Thyroid gland (tissue), 4 donors: Measurements from ENCODE around the gene PHACTR3. TPM values are rescaled to one million over a fixed set of nuclear protein-coding genes. Genes with fewer than 3 reads are reported as not detected.

Experiments
- DNase-seq, 2 donors: peaks; one replicate each; pipeline ENCODE4 v3.0.0-alpha.2; 2019
- H3K27ac ChIP-seq, 3 donors: fragments of 200-600 bp; sonication (generic); 1 replicate in 2 of 3; 2 replicates in 1 of 3; pipeline ENCODE4 v1.5.1; 2016 to 2019; ENCODE audit warnings: mild to moderate bottlenecking in 1 of 3, moderate library complexity in 1 of 3
- H3K27me3 ChIP-seq: fragments of 200-600 bp; sonication (generic); one replicate; pipeline ENCODE4 v1.5.1; 2019
- H3K36me3 ChIP-seq, 2 donors: fragments of 200-600 bp; sonication (generic); one replicate each; pipeline ENCODE4 v1.5.1; 2016 to 2019
- H3K4me1 ChIP-seq, 2 donors: fragments of 200-600 bp; sonication (generic); one replicate each; pipeline ENCODE4 v1.5.1; 2017 to 2019
- H3K4me3 ChIP-seq, 3 donors: fragments of 200-600 bp; sonication (generic); replicated peaks in 1 of 3; 1 replicate in 2 of 3; 2 replicates in 1 of 3; pipeline ENCODE4 v1.5.1; 2016; ENCODE audit warnings: mild to moderate bottlenecking in 1 of 3
- H3K9me3 ChIP-seq: fragments of 200-600 bp; sonication (generic); one replicate; pipeline ENCODE4 v1.5.1; 2017
- CTCF ChIP-seq, 6 experiments: fragments of 200-600 bp in 3 of 6; fragments of 450-650 bp in 3 of 6; sonication (generic) in 3 of 6; IDR thresholded peaks; one replicate each; pipeline ENCODE4 v1.5.1; 2016 to 2019; ENCODE audit warnings: antibody characterized with exemption in 6 of 6, mild to moderate bottlenecking in 2 of 6, inconsistent platforms in 1 of 6, moderate library complexity in 1 of 6
- POLR2A ChIP-seq, 2 donors: fragments of 450-650 bp; IDR thresholded peaks; one replicate each; pipeline ENCODE4 v1.6.1; 2017; ENCODE audit warnings: antibody characterized with exemption in 2 of 2, mild to moderate bottlenecking in 2 of 2, moderate library complexity in 1 of 2
- WGBS, 2 donors: methylation state at CpG; one replicate each; pipeline ENCODE4 v1.1.5; 2017; 5-methylcytosine and 5-hydroxymethylcytosine counted together
- intact Hi-C: fragments of 100-400 bp; cut with DNase I; formaldehyde crosslinking; loops from one replicate; pipeline ENCODE4 v1.15.1; 2023
- total RNA-seq, 4 donors: library from RNA; depleted of rRNA; stranded (reverse); fragments of >200 nt; gene quantifications; one replicate each; pipeline ENCODE4 v1.2.3, GENCODE V29; 2016

Gene PHACTR3
- total RNA-seq, 4 donors from 2014 or later: 2.4 TPM; not detected in 3

- intact Hi-C loops: no loop called here
- peaks cover 16% of the 10 kb centered on the region for H3K27me3 ChIP-seq
- 67 to 81% methylated on average over 4 of the region's 4 CpGs for WGBS, 2 donors
These were observed 2.2 kb downstream of the PHACTR3 start for GRCh38 chr20:59606566-59606965.

GRCh38 chr20:59608396-59608795, 4.1 kb downstream of the PHACTR3 start:
- no peak for DNase-seq
- Histone ChIP-seq H3K9me3 (no peaks in the 10 kb centered on the region), H3K4me1 (peaks cover 0 to 9% of the 10 kb centered on the region in 2 donors), H3K36me3 (no peaks in the 10 kb centered on the region), H3K27me3 (peaks cover 16% of the 10 kb centered on the region), H3K4me3 (no peak overlapping the region), H3K27ac (no peak overlapping the region)
- 78 to 86% methylated on average over 6 of the region's 6 CpGs for WGBS, 2 donors
- TF ChIP-seq CTCF (IDR thresholded peaks at IDR 0.05) (no peak), POLR2A (IDR thresholded peaks at IDR 0.05) (no peak)
- intact Hi-C loops: no loop called here

More at GRCh38 chr20:59606566-59606965, 2.2 kb downstream of the PHACTR3 start:
- no peak for DNase-seq
- H3K9me3 ChIP-seq: no peaks in the 10 kb centered on the region
- H3K27ac ChIP-seq: no peak overlapping the region
- TF ChIP-seq POLR2A (IDR thresholded peaks at IDR 0.05) (no peak), CTCF (IDR thresholded peaks at IDR 0.05) (no peak)
- no peaks in the 10 kb centered on the region for H3K36me3 ChIP-seq
- H3K4me3 ChIP-seq: no peak overlapping the region
- peaks cover 0 to 9% of the 10 kb centered on the region in 2 donors for H3K4me1 ChIP-seq

DNA sequence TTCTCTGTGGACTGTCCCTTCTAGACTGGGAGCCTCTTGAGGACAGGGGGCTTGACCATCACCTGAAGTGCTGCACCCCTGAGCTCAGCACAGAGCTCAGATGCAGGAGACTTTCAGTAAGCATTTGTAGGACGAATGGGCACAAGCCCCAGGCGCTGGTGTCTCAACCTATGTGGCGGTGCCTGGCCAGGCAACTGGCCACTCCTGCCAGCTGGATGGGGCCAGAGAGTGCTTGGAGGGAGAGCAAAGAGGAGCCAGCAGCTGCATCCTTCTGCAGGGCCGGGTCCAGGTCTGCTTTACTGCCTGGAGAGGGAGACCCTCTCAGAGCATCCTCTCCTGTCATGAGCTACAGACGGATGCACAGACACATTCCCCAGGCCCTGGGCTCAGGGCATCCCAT, 4.5 kb downstream of the PHACTR3 start:
- H3K4me3 ChIP-seq: no peak overlapping the region
- no peaks in the 10 kb centered on the region for H3K9me3 ChIP-seq
- 77 to 90% methylated on average over 4 to 5 of the region's 5 CpGs for WGBS, 2 donors
- no peaks in the 10 kb centered on the region for H3K36me3 ChIP-seq
- TF ChIP-seq POLR2A (IDR thresholded peaks at IDR 0.05) (no peak), CTCF (IDR thresholded peaks at IDR 0.05) (no peak)
- no peak for DNase-seq
- intact Hi-C loops: no loop called here
- peaks cover 0 to 9% of the 10 kb centered on the region in 2 donors for H3K4me1 ChIP-seq
- no peak overlapping the region for H3K27ac ChIP-seq
- peaks cover 16% of the 10 kb centered on the region for H3K27me3 ChIP-seq

- Histone ChIP-seq H3K9me3 (no peaks in the 10 kb centered on the region), H3K27me3 (no peaks in the 10 kb centered on the region), H3K4me1 (no peaks in the 10 kb centered on the region), H3K4me3 (no peak overlapping the region), H3K36me3 (no peaks in the 10 kb centered on the region), H3K27ac (no peak overlapping the region)
- TF ChIP-seq POLR2A (IDR thresholded peaks at IDR 0.05) (no peak), CTCF (IDR thresholded peaks at IDR 0.05) (no peak)
- WGBS, 2 donors: 18 to 44% methylated on average over 2 to 4 of the region's 4 CpGs
- DNase-seq: peak; percentile 59 to 64
- intact Hi-C loops: no loop called here
These were observed 6.9 kb downstream of the PHACTR3 start for GRCh38 chr20:59611286-59611685.

DNA sequence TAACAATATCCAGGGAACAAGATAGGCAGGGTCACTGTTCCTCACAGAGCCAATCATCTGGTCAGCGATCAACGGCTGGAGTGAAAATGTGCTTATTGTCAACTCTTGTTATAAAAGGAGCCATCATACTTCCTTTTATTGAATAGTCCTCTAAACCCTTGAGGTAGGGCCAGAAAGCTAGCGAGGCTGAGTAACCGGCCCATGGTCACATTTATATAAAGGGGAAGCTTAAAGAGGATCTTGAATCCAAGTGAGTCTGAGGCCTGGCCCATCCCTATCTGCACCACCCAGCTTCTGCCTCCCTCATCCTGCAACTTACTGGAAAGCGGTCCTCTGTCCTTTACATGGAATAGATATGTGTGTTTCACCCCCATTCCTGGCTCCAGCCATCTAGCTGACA, 9.5 kb downstream of the PHACTR3 start:
- Histone ChIP-seq H3K4me3 (no peak overlapping the region), H3K27ac (no peak overlapping the region), H3K9me3 (no peaks in the 10 kb centered on the region), H3K4me1 (no peaks in the 10 kb centered on the region), H3K36me3 (no peaks in the 10 kb centered on the region), H3K27me3 (no peaks in the 10 kb centered on the region)
- intact Hi-C loops: no loop called here
- 76 to 87% methylated on average over 5 of the region's 5 CpGs for WGBS, 2 donors
- no peak for DNase-seq
- TF ChIP-seq POLR2A (IDR thresholded peaks at IDR 0.05) (no peak), CTCF (IDR thresholded peaks at IDR 0.05) (no peak)
